GM19238 (cell line): ENCODE data around the gene MSX2.

ENCODE experiments used
- DNase-seq: peaks from one replicate; pipeline ENCODE4 v3.0.0; 2011; ENCODE audit warnings: low spot score; ENCODE audit not compliant: insufficient read length

Gene MSX2

DNA sequence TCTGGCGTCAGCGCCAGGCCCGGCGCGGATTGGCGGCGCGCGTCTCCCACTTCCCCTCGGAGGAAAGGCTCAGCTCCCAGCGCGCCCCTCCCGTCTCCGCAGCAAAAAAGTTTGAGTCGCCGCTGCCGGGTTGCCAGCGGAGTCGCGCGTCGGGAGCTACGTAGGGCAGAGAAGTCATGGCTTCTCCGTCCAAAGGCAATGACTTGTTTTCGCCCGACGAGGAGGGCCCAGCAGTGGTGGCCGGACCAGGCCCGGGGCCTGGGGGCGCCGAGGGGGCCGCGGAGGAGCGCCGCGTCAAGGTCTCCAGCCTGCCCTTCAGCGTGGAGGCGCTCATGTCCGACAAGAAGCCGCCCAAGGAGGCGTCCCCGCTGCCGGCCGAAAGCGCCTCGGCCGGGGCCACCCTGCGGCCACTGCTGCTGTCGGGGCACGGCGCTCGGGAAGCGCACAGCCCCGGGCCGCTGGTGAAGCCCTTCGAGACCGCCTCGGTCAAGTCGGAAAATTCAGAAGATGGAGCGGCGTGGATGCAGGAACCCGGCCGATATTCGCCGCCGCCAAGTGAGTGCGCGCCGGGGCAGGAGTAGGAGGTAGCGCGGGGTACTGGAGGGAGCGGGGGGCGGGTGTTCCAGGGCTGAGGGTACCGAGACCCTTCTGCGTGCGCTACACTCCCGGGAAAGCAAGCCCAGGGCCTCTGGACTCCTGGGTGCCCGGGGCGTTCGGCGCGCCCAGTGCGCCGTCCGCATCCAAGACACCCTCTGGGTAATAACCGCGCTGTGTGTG lies at the start of gene MSX2:
TSS of gene MSX2 (plus strand) at position 99 of the 777 bp plus-strand sequence. CDS start at position 177, 78 bp downstream.
- DNase-seq, result no peak

DNA sequence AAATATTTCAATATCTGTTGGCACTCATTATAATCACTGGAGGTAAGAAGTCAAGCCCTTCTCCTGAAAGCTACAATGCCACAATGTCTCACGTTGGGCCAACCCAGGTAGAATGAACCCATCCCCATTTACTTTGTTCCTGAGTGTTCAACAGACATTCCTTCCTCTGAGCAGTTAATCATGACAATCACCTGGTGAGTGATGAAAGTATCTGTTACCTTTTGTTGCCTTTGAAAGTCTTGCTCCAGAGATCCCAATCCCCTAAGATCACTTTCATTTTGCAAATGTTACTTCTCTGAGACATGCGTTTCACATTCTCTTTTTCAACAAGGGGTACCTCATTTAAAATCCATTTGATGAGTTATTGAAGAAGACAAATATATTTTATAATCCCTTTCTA lies 49.3 kb upstream of the MSX2 start:
- no peak for DNase-seq

DNA sequence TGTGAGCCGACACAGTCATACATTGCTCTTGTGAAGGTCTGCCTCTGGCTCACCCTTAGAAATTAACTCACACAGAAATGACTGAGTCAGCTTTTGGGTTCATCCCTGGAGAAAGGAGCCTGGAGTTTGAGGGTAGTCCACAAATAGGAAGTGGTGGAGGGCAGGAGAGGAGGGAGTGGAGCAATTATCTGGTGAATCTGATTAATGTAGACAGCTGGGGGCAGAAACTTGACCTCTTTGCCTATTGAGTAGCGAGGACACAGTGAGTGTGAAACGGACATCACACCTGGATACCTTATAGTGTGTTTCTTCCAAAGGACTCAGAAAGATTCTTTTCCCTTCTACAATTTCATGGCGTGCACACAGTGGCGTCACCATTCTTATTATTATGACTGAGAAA lies 48.5 kb upstream of the MSX2 start:
- no peak for DNase-seq

DNA sequence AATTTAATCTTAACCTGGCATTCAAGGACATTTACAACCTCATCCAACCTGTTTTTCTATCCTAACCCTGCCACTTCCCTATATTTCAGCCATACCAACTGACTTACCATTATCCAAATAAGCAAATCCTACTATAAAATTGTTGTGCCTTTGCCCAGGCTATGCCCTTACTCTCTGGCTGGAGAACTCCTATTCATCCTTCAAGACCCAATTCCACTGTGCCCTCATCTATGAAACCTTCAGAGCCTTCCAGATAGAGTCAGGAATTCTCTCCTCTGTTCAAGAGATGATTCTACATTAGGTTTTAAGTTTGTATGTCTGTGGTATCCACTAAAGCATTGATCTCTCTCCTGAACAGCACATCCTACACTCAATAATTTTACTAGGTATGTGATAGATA lies 46.3 kb upstream of the MSX2 start:
- no peak for DNase-seq

DNA sequence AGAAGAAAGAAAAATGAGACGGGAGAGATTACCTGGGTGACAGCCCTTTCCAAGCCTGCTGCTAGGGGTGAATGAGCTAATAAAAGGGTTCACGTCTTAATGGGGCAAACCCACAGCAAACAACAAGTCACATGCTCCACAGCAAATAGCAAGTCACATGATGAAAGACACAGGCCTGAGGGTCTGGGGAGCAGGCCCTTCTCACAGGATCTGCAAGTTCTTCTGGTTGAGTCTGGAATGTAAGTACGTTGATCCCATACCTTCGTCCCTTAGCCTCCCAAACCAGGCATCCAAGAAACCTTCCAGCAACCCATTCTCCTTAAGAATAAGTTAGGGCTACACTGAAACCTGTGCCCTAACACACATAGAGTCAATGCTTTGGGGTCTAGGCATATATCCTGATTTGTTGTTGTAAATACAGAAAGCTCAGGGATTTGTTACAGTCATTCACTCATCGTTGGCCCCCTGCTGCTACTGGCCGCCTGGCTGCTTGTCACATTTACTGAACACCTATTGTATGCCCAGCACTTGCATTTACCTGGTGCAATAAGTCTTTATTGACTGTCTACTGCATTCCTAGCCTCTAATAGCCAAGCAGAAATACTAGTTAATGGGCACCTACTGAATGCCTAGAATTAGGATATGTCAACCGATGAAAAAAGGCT lies 43.3 kb upstream of the MSX2 start:
- DNase-seq, result no peak

DNA sequence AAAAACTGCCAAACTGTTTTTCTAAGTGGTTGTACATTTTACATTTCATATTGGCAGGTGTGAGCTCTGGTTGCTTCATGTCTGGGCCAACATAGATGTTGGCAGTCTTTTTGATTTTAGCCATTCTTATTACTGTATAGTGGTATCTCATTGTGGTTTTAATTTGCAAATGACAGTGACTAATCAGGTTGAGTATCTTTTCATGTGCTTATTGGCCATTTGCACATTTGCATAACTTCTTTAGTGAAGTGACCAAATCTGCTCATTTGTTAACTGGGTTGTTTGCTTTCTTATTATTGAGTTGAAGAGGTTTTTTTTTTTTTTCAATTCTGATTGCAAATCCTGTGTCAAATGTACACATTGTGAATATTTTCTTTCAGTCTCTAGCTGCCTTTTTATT lies 36.9 kb upstream of the MSX2 start:
- DNase-seq, result no peak

DNA sequence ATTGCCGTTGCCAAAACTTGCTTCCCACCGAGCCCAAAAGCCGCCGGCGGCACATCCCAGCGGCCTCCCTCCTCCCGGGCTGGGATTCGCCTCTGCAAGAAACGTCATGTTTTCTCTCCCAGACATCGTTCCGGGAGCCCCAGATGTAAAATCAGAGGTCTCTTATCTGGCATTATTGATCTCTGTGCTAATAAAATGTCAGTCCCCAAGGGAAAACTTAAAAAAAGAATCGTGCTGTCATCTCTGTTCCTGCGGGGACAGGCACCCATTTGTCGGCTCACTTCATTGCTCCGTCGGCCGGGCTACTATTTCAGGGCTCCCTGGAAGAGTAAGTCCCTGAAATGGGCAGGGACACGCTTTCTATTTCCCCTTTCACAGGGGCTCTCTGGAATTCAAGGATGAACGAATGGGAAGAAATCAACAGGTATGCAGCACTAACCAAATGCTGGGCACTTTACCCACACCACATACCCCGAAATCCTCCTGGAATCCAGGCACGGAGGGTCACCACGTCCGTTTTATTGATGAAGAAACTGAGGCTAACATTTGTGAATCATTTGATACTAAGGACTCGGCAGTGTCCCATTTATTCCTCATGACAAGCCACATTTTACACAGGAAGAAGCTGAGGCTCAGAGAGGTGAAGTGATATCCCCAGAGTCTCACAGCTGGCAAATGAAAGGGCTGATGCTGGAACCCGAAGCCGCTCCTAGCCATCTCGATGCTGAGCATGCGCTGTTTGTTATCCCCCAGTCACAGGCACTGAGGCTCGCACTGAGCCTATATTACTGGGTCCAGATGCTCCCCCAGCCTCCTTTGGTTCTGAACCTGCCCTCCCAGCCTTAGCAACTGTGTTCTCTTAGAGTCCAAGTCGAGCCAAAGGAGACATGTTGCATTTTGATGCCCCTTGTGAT lies 35.7 kb upstream of the MSX2 start:
- DNase-seq, result no peak

DNA sequence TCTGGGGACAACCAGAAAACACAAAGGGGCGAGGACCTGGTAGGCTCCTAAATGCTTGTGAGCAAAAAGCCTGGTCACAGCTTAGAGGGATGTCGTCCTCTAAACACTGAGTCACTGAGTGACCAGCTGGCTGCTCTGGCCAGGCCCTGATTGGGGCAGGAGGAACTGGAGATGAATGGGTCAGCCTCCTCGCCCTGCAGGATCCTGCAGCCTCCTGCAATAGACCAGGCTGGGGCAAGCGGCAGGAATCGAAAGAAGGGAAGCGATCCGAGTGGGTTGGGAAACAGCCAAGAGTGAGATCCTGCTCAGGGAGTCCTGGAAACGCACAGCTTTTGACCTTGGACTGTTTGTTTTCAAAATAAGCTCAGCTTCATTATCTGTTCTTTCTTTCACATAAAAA lies 34.1 kb upstream of the MSX2 start:
- no peak for DNase-seq

DNA sequence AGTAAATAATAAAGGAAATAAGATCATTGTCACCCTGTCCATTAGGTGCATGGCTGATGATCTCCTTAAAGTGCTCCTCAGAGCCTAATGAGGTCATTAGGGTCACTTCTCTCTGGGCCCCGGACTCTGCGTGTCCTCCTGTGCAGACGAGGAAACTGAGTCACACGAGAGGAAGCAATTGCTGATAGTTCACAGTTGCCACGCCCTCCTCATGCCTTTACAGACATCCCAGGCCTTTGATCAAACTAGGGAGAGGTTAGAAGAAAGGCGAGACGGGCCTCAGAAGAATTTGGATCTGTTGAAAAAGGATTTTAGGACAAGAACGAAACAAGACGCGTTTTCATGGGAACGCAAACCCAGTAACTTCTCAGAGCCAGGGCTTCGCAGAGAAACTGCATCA lies 32.0 kb upstream of the MSX2 start:
- no peak for DNase-seq

DNA sequence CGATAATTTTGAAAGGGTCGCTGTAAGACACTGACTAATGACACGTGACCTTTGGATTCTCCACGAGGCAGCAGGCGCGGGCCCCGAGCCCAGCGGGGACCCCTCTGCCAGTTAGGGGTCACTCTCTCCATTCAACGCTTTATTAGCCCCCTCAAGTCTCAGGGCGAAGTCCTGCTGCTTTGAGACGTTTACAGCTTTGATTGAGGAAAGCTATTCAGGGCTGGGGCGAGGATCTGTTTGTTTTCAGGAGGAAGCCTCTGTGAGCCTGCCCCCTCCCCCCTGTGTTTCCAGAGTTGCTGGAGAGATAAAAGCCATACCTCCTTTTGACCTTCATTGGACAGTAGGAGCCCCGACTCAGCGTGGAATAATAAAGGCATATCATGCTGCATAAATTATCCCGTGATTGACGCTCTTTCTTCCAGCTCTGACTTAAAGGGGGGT lies 31.4 kb upstream of the MSX2 start:
- DNase-seq, result no peak

DNA sequence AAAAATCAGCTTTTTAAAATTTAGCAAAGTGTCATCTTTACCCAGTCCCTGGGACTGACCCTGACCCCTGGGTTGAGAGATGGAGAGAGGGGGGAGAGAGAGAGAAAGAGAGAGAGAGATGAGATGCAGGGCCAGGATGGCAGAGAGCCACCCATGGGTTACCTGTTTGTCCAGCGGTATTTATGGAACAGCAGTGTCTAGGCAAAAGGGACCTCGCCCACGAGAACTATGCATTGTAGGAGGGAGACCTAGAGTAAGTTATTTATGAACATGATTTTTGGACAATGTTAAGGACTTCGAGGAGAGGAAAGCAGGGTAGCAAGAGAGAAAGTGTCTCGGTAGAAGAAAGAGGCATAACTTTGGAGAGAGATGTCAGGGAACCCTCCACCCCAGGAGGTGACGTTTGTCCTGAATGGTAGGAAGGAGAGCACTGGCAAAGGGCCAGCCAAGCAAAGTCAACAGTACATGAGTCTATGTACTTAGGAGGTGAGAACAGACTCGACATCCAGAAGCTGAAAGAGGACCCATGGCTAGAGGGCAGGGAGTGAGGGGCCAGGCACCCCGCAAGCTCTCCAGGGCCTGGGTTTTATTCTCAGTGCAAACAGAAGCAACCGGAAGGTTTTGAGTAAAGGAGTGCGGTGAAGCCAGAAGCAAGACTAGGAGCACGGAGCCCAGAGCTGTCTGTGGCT lies 30.5 kb upstream of the MSX2 start:
- DNase-seq, result no peak

DNA sequence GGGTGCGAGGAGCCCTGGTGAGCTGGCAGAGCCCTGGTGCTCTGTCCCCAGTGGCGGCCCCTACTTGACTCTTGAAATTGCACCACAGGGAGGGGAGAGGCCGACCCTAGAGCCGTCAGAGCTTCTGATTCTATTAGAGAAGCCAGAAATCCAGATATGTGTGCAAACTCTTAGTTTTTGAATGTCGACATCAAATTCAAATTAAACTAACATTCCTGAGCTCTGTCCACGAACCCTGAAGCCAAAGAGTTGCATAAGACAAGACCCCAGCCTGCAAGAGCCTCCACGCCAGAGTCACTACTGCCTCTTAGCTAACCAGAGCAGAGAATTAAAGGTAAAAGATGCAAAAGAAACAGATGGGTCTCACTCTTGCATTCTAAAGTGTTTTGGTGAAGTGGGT lies 29.8 kb upstream of the MSX2 start:
- no peak for DNase-seq

DNA sequence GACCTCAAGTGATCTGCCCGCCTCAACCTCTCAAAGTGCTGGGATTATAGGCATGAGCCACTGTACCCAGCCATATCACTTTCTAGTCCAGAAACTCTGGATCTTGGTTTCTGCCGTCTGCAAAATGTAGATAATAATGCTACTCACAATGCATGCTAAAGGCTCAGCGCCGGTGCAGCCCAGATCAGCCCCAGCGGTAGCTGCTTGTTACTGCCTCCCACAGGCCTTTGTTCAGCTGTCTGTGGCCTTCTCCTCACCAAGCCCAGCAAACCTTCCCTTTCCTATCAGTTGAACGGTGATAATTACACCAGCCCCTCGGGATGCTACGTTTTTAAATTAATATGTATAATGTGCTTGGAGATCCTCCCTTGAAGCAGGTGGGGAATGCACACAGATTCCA lies 26.2 kb upstream of the MSX2 start:
- DNase-seq, result no peak

DNA sequence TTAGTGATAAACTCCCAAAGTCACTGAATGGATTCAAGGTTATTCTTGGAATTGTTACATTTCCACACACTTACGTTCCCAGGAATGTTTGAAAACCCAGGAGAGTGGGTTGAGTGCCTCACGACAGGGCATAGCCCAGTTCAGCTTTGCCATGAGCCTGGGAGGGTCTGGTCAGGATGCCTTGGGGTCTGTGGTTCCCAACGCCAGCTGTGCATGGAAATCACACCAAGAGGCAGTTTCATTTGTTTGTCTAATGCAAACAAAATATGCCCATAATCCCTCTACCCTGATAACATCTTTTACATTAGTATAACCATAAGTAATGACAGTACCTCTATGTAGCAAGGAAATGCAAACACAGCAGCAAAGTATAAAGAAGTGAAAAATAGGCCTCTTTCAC lies 25.3 kb upstream of the MSX2 start:
- DNase-seq, result no peak

DNA sequence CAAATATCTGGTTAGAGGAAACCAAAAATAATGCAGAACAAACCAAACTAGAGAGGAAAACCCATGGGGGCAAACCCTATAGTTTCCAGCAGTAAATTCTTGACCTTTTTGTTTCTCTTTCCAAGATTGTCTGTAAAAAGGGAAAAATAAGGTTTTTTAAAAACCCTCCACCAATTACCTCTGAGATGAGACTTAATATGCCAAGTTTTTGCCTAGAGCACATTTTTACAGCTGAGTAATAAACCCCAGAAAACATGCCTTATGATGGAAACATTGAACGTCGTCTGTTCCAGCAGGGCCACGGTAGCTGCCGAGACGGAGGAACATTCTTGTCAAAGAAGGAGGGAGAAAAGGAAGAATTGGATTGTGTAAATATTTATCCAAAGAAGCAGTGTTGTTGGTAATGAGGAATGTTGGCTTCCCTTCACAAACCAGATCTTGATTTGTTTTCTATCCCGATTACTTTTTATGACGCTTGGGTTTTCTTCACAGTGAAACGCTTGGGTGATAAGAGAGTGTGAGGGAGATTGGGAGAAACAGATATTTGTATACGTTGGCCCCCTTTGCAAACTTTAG lies 17.3 kb upstream of the MSX2 start:
- no peak for DNase-seq

DNA sequence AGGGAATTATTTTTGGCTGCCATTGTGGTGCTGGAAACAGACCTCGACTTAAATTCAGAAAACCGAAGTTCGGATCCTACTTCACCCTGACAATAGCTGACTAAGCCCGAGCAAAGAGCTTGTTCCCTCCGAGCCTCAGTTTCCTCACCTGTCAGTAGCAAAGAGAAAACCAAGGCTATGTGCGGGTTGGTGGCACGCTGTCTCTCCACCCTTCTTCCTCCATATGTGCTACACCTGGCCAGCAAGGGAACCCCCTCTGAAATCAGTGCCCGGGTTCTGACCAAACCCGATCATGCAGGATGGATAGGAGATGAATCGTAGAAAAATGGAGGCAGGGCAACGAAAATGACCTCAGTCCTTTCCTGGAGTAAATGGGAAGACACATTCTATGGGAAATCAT lies 16.7 kb upstream of the MSX2 start:
- DNase-seq, result no peak

DNA sequence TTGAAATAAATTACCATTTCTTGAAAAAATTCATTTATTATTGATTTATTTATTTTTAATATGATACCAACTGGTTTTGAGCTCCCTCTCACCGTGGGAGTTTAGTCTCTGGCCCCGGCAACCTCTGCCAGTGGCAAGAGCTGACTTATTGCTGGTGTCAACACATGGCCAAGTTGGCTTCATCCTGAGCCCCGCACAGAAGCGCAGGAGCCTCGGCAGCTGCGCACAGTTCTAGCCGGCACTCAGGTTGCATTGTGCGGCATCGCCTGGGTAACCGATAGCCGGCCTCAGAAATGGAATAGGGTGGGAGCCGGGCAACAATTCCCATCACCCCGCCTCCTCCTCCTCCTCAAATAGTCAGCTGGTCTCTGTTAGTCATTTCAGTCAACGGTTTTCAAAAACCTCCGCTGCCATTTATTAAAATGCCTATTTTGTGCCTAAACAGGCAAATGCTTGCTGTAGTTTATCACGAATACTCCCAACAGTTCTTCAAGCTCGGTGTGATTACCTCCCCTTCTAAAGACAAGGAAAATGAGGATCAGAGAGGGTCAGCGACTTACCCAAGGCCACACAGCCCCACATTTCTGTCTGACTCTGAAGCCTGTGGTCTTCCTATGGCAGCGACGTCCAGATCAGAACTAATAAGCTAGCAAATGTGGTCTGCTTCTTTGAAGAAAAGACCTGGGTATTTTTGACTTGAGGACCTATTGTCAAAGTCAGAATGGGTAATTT lies 15.7 kb upstream of the MSX2 start:
- DNase-seq, result no peak

DNA sequence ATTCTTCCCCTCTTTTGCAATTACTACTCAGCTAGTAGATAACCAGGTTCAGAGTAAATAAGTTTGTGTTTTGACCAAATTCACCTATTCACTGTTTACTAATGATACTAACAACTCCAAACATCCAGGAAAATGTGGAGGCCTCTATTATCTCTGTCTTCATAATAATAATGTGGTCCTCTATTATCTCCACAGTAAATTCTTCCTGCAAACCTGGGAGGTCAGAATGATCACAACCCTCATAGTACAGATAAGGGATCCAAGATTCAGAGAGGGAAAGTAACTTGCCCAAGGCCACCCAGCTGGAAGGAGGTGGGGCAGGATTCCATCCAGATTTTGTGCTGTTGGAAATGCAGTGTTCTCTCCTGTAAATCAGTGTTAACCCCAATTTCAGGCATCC lies 9.6 kb upstream of the MSX2 start:
- no peak for DNase-seq

DNA sequence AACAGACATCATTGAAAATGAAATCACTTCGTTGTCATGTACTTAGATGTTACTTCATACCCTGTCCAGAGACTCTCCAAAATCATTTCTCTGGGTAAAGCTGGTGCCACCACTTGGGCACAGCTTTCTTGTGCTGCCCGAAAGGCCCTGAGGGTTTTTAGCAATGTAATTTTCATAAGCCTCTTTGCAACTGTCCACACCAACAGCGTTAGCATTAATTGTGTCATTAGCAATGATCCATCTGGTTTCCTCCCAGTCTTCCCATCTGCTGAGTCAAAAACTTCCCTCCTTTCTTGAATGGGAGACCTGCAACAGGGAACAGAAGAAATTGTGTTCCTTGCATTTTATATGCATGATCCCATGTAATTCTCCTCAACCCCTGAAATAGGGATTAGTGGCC lies 8.6 kb upstream of the MSX2 start:
- no peak for DNase-seq

DNA sequence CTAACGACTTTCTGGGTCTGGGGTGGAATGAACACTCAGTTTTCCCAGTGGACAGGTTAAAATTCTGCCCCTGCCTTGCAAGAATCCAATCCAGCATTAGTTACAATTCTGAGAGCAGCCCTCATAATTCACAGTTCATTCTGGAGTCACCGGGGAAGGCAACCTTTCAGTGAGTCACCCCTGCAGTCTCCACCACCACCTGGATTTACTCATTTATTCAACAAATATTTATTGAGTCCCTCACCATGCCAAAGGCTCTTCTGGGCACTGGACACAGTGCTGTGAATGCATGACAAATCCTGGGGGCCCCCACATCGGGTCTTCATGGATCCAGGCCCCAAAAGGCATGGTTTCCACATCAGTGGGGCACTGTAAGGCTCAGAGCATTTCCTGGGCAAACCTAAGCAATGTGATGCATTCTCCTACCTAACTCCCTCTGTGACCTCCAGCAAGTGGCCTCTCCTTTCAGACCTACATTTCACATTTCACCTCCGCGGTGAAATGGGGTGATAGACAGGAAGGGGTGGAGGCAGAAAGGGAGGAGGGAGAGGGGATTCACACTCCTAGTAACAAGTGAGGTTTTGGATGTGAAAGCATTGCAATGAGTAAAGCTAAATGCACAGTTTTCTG lies 6.4 kb upstream of the MSX2 start:
- DNase-seq, result no peak
